ENCODE measurements around the gene KANSL1. TPM values are rescaled to one million over a fixed set of nuclear protein-coding genes. Genes with fewer than 3 reads are reported as not detected.

The KANSL1 gene
- total RNA-seq, 2 experiments from 2014 or later, result 132 to 140 TPM

- Mint-ChIP-seq H3K36me3 (no peaks in the 10 kb centered on the region), H3K4me3 (no peak overlapping the region), H3K27ac (no peak overlapping the region), H3K9me3 (no peaks in the 10 kb centered on the region), H3K4me1 (peaks cover 2% of the 10 kb centered on the region), H3K27me3 (no peaks in the 10 kb centered on the region)
- DNase-seq (no peak), ATAC-seq (ENCODE audit: low read depth) (no peak)
- POLR2A ChIA-PET, result no interaction called here
Measured at GRCh38 chr17:45986056-45986455, 207.2 kb downstream of the KANSL1 start.

GRCh38 chr17:45985447-45985846 is 207.8 kb downstream of the KANSL1 start:
- POLR2A ChIA-PET, result no interaction called here
- Mint-ChIP-seq H3K27me3 (peaks cover 3% of the 10 kb centered on the region), H3K4me1 (peaks cover 2% of the 10 kb centered on the region), H3K9me3 (no peaks in the 10 kb centered on the region), H3K27ac (no peak overlapping the region), H3K4me3 (no peak overlapping the region), H3K36me3 (no peaks in the 10 kb centered on the region)
- ATAC-seq (ENCODE audit: low read depth) (no peak), DNase-seq (no peak)

GRCh38 chr17:45984368-45984767 is 208.9 kb downstream of the KANSL1 start:
- H3K27ac Mint-ChIP-seq, result no peak overlapping the region
- DNase-seq (no peak), ATAC-seq (ENCODE audit: low read depth) (no peak)
- H3K4me3 Mint-ChIP-seq, result no peak overlapping the region
- H3K9me3 Mint-ChIP-seq, result no peaks in the 10 kb centered on the region
- POLR2A ChIA-PET, result no interaction called here
- no peaks in the 10 kb centered on the region for H3K36me3 Mint-ChIP-seq
- peaks cover 2% of the 10 kb centered on the region for H3K4me1 Mint-ChIP-seq
- peaks cover 3% of the 10 kb centered on the region for H3K27me3 Mint-ChIP-seq

GRCh38 chr17:45983614-45984310 is 209.5 kb downstream of the KANSL1 start:
- no peaks in the 10 kb centered on the region for H3K9me3 Mint-ChIP-seq
- no peak overlapping the region for H3K4me3 Mint-ChIP-seq
- ATAC-seq (ENCODE audit: low read depth), result no peak
- H3K4me1 Mint-ChIP-seq, result peaks cover 2% of the 10 kb centered on the region
- no peak for DNase-seq
- POLR2A ChIA-PET, result no interaction called here
- H3K27me3 Mint-ChIP-seq, result peaks cover 3% of the 10 kb centered on the region
- H3K27ac Mint-ChIP-seq, result no peak overlapping the region
- H3K36me3 Mint-ChIP-seq, result no peaks in the 10 kb centered on the region

- Mint-ChIP-seq H3K27me3 (peaks cover 3% of the 10 kb centered on the region), H3K36me3 (no peaks in the 10 kb centered on the region), H3K27ac (no peak overlapping the region), H3K4me3 (no peak overlapping the region), H3K4me1 (peaks cover 2% of the 10 kb centered on the region), H3K9me3 (no peaks in the 10 kb centered on the region)
- ATAC-seq (ENCODE audit: low read depth), result no peak
- no peak for DNase-seq
- POLR2A ChIA-PET, result no interaction called here
Measured at GRCh38 chr17:45982791-45983613, 210.2 kb downstream of the KANSL1 start.

GRCh38 chr17:45981306-45981705 is 211.9 kb downstream of the KANSL1 start:
- POLR2A ChIA-PET, result no interaction called here
- no peaks in the 10 kb centered on the region for H3K9me3 Mint-ChIP-seq
- ATAC-seq (ENCODE audit: low read depth) (no peak), DNase-seq (no peak)
- peaks cover 3% of the 10 kb centered on the region for H3K27me3 Mint-ChIP-seq
- H3K4me1 Mint-ChIP-seq, result peaks cover 9% of the 10 kb centered on the region
- H3K36me3 Mint-ChIP-seq, result no peaks in the 10 kb centered on the region
- no peak overlapping the region for H3K4me3 Mint-ChIP-seq
- H3K27ac Mint-ChIP-seq, result no peak overlapping the region

GRCh38 chr17:45980855-45981254 is 212.4 kb downstream of the KANSL1 start:
- H3K36me3 Mint-ChIP-seq, result no peaks in the 10 kb centered on the region
- no peak overlapping the region for H3K27ac Mint-ChIP-seq
- no peak for ATAC-seq (ENCODE audit: low read depth)
- no peaks in the 10 kb centered on the region for H3K9me3 Mint-ChIP-seq
- POLR2A ChIA-PET, result no interaction called here
- no peak overlapping the region for H3K4me3 Mint-ChIP-seq
- H3K4me1 Mint-ChIP-seq, result peaks cover 8% of the 10 kb centered on the region
- peaks cover 3% of the 10 kb centered on the region for H3K27me3 Mint-ChIP-seq
- no peak for DNase-seq

Other genes with a start within 250 kb of the KANSL1 start
- not detected for gene STH, start 194.2 kb downstream of the KANSL1 start, total RNA-seq
- 1 to 10 TPM; 7.6 to 7.7 TPM for gene LRRC37A, start 101.7 kb upstream of the KANSL1 start, total RNA-seq
- gene ARL17B, start 168.3 kb upstream of the KANSL1 start, total RNA-seq, result 10 to 100 TPM; 23.2 to 23.8 TPM

All from activated naive CD8-positive, alpha-beta T cell treated with anti-CD3 and anti-CD28 coated beads, Interleukin-2, amount 10 ng/mL, durations not matched to agents 7 days and 5 days (primary cell).